Measurements from ENCODE around the gene SCPEP1.

Gene SCPEP1

DNA sequence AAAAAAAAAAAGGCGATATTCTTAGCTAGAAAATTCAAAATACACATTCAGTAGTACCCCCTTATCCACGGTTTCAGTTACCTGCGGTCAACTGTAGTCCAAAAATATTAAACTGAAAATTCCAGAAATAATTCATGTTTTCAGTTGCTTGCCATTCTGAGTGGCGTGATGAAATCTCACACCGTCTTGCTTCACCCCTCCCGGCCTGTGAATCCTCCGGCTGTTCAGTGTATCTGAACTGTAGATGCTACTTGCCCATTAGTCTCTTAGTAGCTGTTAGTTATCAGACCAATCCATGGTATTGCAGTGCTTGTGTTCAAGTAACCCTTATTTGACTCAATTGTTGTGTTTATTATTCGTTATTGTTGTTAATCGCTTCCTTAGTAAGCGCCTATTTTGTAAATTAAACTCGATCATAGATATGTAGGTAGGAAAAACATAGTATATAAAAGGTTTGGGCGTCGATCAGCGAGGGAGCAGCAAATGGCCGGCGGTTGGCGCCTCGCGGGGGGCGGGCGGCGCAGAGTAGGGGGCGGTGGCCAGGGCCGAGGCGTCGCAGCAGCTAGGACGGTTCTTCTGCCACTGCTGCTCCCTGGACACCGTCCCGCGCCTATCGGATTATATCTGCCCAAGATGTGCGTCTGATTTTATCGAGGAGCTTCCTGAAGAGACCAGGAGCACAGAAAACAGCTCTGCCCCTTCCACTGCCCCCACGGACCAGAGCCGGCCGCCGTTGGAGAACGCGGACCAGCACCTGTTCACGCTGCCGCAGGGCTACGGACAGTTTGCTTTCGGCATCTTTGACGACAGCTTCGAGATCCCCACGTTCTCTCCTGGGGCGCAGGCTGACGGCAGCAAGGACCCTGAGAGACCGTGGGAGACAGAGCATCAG is 67.3 kb downstream of the SCPEP1 start:
- no peak for DNase-seq

DNA sequence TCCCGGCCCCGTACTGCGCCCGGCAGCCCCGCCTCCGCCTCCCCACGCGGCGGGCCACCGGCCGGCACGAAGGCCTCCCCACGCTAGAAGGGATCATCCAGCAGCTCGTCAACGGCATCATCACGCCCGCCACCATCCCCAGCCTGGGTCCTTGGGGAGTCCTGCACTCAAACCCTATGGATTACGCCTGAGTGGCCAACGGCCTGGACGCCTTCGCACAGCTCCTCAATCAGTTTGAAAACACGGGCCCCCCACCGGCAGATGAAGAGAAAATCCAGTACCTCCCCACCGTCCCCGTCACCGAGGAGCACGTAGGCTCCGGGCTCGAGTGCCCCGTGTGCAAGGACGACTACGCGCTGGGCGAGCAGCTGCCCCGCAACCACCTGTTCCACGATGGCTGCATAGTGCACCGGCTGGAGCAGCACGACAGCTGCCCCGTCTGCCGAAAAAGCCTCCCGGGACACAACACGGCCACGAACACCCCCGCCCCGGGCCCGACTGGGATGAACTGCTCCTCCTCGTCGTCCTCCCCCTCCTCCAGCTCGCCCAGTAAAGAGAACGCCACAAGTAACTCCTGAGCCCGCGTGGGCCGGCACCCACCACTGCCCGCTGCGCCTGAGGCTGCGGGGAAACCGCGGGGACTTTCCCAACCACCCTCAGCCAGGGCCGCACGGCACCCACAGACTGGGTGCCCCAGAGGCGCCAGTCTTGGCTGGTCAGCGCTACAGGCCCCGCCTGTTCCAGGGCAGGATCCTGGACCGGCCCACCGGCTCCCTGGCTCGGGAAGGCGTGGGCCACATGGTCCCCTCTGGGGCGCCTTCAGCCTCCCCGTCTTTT is 68.2 kb downstream of the SCPEP1 start:
- DNase-seq, result peak; percentile 81

DNA sequence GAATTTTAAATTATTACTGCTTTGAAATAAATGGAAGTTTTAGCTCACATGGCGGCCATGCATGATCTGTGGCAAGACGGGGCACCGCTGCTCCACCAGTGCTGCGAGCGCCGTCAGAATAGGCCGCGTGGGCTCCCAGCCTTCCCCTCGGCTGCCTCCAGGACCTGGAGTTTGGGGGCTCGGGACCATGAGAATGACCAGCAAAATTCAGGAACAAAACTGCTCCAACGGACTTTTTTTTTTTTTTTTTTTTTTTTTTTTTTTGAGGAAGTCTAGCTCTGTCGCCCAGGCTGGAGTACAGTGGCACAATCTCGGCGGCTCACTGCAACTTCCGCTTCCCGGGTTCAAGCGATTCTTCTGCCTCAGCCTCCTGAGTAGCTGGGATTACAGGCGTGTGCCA is 68.8 kb downstream of the SCPEP1 start:
- DNase-seq, result no peak

DNA sequence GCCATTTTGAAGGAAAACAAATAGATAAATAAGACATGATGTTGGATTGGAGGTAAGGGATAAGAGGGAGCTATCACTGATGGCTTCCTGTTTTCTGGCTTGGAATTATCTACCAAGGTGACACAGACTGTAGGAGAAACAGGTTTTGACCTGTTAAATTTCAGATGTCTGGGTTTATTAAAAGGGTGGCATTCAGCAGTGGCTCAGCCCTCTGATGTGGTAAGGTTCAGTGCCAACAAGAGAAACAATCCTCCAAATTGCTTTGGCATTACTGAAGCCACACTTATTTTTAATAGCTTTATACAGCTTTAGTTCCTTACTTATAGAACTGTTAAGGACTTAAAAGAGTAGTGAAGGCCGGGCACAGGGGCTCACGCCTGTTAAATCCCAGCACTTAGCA is 70.2 kb downstream of the SCPEP1 start:
- no peak for DNase-seq

DNA sequence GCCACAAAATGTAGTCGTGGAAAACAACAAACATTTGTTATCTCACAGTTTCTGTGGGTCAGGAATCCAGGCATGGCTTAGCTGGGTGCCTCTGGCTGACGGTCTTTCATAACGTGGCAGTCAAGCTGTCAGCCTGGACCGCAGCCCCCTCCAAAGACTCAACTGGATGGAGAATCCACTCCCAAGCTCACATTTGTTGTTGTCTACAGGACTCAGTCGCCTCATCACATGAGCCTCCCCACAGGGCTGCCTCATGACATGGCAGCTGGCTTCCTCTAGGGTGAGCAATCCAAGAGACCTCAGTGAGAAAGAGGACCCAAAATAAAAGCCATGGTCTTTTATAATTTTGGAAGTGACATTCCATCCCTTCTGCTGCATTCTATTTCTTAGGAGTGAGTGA is 72.4 kb downstream of the SCPEP1 start:
- DNase-seq, result no peak

DNA sequence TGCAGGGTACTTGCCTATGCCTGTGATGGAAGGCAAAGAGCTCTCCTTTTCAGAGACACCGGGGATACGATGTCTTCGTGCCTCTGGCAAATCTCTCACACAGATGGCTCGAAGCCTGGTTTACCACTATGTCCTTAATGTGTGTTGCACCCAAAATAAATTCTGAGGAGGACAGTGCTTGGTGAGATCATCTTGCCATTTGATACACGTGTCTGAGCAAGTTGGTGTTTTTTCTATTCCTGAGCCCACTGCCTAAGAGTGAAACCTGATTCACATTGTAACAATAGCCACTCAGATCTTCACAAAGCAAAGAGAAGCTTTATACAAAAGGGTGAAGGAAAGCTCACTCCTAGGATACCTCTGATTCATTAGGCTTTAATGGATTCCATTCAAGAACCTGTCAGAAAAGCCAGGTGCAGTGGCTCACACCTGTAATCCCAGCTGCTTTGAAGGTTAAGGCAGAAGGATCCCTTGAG is 74.0 kb downstream of the SCPEP1 start:
- DNase-seq, result no peak
